K562 (cell line): Measurements from ENCODE around the gene GPATCH4. TPM values are rescaled to one million over a fixed set of nuclear protein-coding genes. Genes with fewer than 3 reads are reported as not detected.
A peak's percentile ranks its signal among the peaks of the same experiment; 100 is the strongest.

ENCODE experiments used
- CBX2 ChIP-seq: fragments of 200-600 bp; sonication (generic); IDR thresholded peaks from one replicate; pipeline ENCODE4 v1.6.1; 2012; ENCODE audit warnings: mild to moderate bottlenecking, low read length, inconsistent platforms; ENCODE audit not compliant: insufficient read depth, poor library complexity, severe bottlenecking
- CUX1 ChIP-seq: fragments of 200-800 bp; sonication (Bioruptor generic); IDR thresholded peaks from 2 replicates; pipeline ENCODE4 v1.6.1; 2016; ENCODE audit warnings: missing genetic modification characterization, missing compliant biosample characterization
- DPF2 ChIP-seq: fragments of 450-650 bp; IDR thresholded peaks from 2 replicates; pipeline ENCODE4 v1.6.1; 2016
- ELF4 ChIP-seq: fragments of 450-650 bp; formaldehyde crosslinking; IDR thresholded peaks from 2 replicates; pipeline ENCODE4 v1.4.0; 2022; ENCODE audit warnings: missing genetic modification characterization
- HOXB6 ChIP-seq: fragments of 250-450 bp; sonication (Bioruptor Pico); IDR thresholded peaks from 2 replicates; pipeline ENCODE4 v1.5.1; 2022; ENCODE audit warnings: mild to moderate bottlenecking, borderline replicate concordance
- MTA2 ChIP-seq: fragments of 450-650 bp; IDR thresholded peaks from 2 replicates; pipeline ENCODE4 v1.6.1; 2016; ENCODE audit warnings: low read depth
- MYC ChIP-seq, 2 experiments: fragments of 250-450 bp in 1 of 2; sonication (Bioruptor Pico) in 1 of 2; IDR thresholded peaks; 2 replicates each; pipeline versions ENCODE4 v1.5.1 to v1.6.1; 2012 to 2021; ENCODE audit warnings: low read depth in 2 of 2, borderline replicate concordance in 1 of 2, improper control_type of control experiment in 1 of 2, low read length in 1 of 2, mild to moderate bottlenecking in 1 of 2, moderate library complexity in 1 of 2
- NFRKB ChIP-seq: fragments of 450-650 bp; IDR thresholded peaks from 2 replicates; pipeline ENCODE4 v1.6.1; 2016; ENCODE audit warnings: low read depth
- PCBP2 ChIP-seq: fragments of 200-400 bp; formaldehyde crosslinking; IDR thresholded peaks from 2 replicates; pipeline ENCODE4 v1.6.1; 2018; ENCODE audit warnings: low read length, low read depth, mild to moderate bottlenecking, moderate library complexity; ENCODE audit not compliant: poor library complexity, severe bottlenecking
- RAD21 ChIP-seq, 2 experiments: fragments of 250-450 bp in 1 of 2; fragments of 450-650 bp in 1 of 2; sonication (Bioruptor Pico) in 1 of 2; formaldehyde crosslinking in 1 of 2; IDR thresholded peaks in 1 of 2; conservative IDR thresholded peaks in 1 of 2; 2 replicates each; pipeline versions ENCODE4 v1.4.0 to v1.8.0; 2020 to 2022; ENCODE audit warnings: mild to moderate bottlenecking in 2 of 2, moderate library complexity in 1 of 2
- RCOR1 ChIP-seq, 2 experiments: IDR thresholded peaks; 2 replicates each; pipeline ENCODE4 v1.6.1; 2012; ENCODE audit warnings: low read depth in 2 of 2, low read length in 2 of 2, borderline replicate concordance in 1 of 2, improper control_type of control experiment in 1 of 2
- SLC30A9 ChIP-seq: fragments of 250-450 bp; sonication (Bioruptor Pico); IDR thresholded peaks from 2 replicates; pipeline ENCODE4 v1.8.0; 2022; ENCODE audit warnings: mild to moderate bottlenecking, moderate library complexity
- SMAD4 ChIP-seq: fragments of 250-450 bp; sonication (Bioruptor Pico); conservative IDR thresholded peaks from 2 replicates; pipeline ENCODE4 v1.8.0; 2021; ENCODE audit warnings: inconsistent platforms, mild to moderate bottlenecking, moderate library complexity
- SRF ChIP-seq, 2 experiments: fragments of 250-450, 450-650 bp in 1 of 2; sonication (Bioruptor Pico) in 1 of 2; sonication (generic) in 1 of 2; formaldehyde crosslinking; IDR thresholded peaks; 2 replicates each; pipeline versions ENCODE4 v1.5.0 to v1.5.1; 2020 to 2022; ENCODE audit warnings: mild to moderate bottlenecking in 1 of 2, missing genetic modification reagents in 1 of 2
- U2AF2 ChIP-seq: fragments of 200-400 bp; formaldehyde crosslinking; optimal IDR thresholded peaks from 2 replicates; pipeline ENCODE3; 2017; ENCODE audit warnings: low read depth, mild to moderate bottlenecking, low read length
- ZNF263 ChIP-seq: sonication (generic); formaldehyde crosslinking; IDR thresholded peaks from 2 replicates; pipeline ENCODE4 v1.8.0; 2022; ENCODE audit warnings: mild to moderate bottlenecking, missing genetic modification reagents, borderline replicate concordance
- polyA plus RNA-seq, 8 experiments: library from polyadenylated mRNA; depleted of rRNA in 4 of 8; stranded (reverse) in 5 of 8; unstranded in 3 of 8; fragments of >200 nt; fragmentation: Nextera tagmentation in 2 of 8; fragmentation: Illumina TruSeq in 1 of 8; extraction: Ambion mirVana in 2 of 8; extraction: Trizol in 1 of 8; gene quantifications; 2 replicates each; pipeline versions ENCODE4 v1.2.1 to v1.2.3, GENCODE V29; 2011 to 2014; ENCODE audit warnings: inconsistent platforms in 1 of 8, missing spikeins in 1 of 8
- total RNA-seq, 7 experiments: library from RNA; depleted of rRNA in 6 of 7; stranded (reverse); fragments of >200 nt in 6 of 7; fragmentation: Illumina TruSeq in 2 of 7; extraction: Trizol in 2 of 7; gene quantifications; 2 replicates each; pipeline versions ENCODE4 v1.2.1 to v1.2.3, GENCODE V29; 2011 to 2021; ENCODE audit warnings: low replicate concordance in 1 of 7
- TF ChIP-seq, protein P1 (sequence below): fragments of 450-650 bp; IDR thresholded peaks from 2 replicates; pipeline ENCODE4 v1.7.0; 2016; ENCODE audit warnings: borderline replicate concordance
- TF ChIP-seq, protein P2 (sequence below): sonication (generic); formaldehyde crosslinking; IDR thresholded peaks from 2 replicates; pipeline ENCODE4 v1.4.0; 2020; ENCODE audit warnings: mild to moderate bottlenecking, missing genetic modification reagents

The GPATCH4 gene
- total and polyA plus RNA-seq, 9 of the 15 experiments (the other 6 are each of a cell fraction or from before 2014, with no cell fraction given), result 43.7 to 105 (median 76.5) TPM

GRCh38 chr1:156602557-156602993 is 1.3 kb upstream of the GPATCH4 start (continued):
- no peak for TF ChIP-seq CUX1 (CRISPR knock-in tag)
- TF ChIP-seq DPF2, result peak; percentile 35; the same call in 1 of the 2 replicates
- no peak for TF ChIP-seq HOXB6 (CRISPR knock-in tag)
- TF ChIP-seq ZNF263 (CRISPR knock-in tag), result no peak
- TF ChIP-seq U2AF2, result no peak
- no peak for TF ChIP-seq NFRKB
- TF ChIP-seq, protein P1, sequence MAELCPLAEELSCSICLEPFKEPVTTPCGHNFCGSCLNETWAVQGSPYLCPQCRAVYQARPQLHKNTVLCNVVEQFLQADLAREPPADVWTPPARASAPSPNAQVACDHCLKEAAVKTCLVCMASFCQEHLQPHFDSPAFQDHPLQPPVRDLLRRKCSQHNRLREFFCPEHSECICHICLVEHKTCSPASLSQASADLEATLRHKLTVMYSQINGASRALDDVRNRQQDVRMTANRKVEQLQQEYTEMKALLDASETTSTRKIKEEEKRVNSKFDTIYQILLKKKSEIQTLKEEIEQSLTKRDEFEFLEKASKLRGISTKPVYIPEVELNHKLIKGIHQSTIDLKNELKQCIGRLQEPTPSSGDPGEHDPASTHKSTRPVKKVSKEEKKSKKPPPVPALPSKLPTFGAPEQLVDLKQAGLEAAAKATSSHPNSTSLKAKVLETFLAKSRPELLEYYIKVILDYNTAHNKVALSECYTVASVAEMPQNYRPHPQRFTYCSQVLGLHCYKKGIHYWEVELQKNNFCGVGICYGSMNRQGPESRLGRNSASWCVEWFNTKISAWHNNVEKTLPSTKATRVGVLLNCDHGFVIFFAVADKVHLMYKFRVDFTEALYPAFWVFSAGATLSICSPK, result no peak
- TF ChIP-seq CBX2, result no peak
- TF ChIP-seq PCBP2, result no peak
- TF ChIP-seq SRF (CRISPR knock-in tag; IDR thresholded peaks at IDR 0.05), result peak in 1 of 2 experiments; percentile 75; a peak in 2 of 4 replicates
- TF ChIP-seq SMAD4 (CRISPR knock-in tag), result no peak
- TF ChIP-seq MTA2, result no peak
- TF ChIP-seq RCOR1 (IDR thresholded peaks at IDR 0.05; ENCODE audit: borderline replicate concordance in 1 of 2, low read depth in 2 of 2, low read length in 2 of 2), result 0 out of 4 replicates have a peak, but pooled peaks of 1 of the 2 experiments have one; percentile 35
- no peak for TF ChIP-seq MYC (IDR thresholded peaks at IDR 0.05; ENCODE audit: low read depth, low read length)
- no peak for TF ChIP-seq MYC (CRISPR knock-in tag; IDR thresholded peaks at IDR 0.05; ENCODE audit: borderline replicate concordance, low read depth)
- TF ChIP-seq ELF4 (CRISPR knock-in tag), result no peak
- no peak for TF ChIP-seq SLC30A9 (CRISPR knock-in tag)
- TF ChIP-seq, protein P2, sequence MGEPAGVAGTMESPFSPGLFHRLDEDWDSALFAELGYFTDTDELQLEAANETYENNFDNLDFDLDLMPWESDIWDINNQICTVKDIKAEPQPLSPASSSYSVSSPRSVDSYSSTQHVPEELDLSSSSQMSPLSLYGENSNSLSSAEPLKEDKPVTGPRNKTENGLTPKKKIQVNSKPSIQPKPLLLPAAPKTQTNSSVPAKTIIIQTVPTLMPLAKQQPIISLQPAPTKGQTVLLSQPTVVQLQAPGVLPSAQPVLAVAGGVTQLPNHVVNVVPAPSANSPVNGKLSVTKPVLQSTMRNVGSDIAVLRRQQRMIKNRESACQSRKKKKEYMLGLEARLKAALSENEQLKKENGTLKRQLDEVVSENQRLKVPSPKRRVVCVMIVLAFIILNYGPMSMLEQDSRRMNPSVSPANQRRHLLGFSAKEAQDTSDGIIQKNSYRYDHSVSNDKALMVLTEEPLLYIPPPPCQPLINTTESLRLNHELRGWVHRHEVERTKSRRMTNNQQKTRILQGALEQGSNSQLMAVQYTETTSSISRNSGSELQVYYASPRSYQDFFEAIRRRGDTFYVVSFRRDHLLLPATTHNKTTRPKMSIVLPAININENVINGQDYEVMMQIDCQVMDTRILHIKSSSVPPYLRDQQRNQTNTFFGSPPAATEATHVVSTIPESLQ (CRISPR knock-in tag), result no peak
- TF ChIP-seq RAD21 (CRISPR knock-in tag; conservative IDR thresholded peaks at IDR 0.05 in 1 of 2, IDR thresholded peaks at IDR 0.05 in 1 of 2), result peak; percentile 22 to 65; a peak in 2 of 4 replicates
